Activated naive CD4-positive, alpha-beta T cell treated with anti-CD3 and anti-CD28 coated beads, Interleukin-2, amount 10 ng/mL, durations not matched to agents 7 days and 5 days (primary cell): ENCODE results near the gene TEF.
A peak's percentile ranks its signal among the peaks of the same experiment; 100 is the strongest.

Source experiments
- CTCF ChIA-PET: fragments of 350-600 bp; sonication (Branson Sonifier 250); formaldehyde crosslinking; loops from one replicate; lab custom pipeline; 2021; ENCODE audit warnings: antibody characterized with exemption; lab: Charles Lee
- DNase-seq: peaks from one replicate; pipeline ENCODE4 v3.0.0-alpha.2; 2020
- H3K27ac Mint-ChIP-seq: one replicate; pipeline ENCODE4 v1.8.0; 2021; ENCODE audit warnings: mild to moderate bottlenecking, moderate library complexity, mixed read lengths
- H3K27me3 Mint-ChIP-seq: one replicate; pipeline ENCODE4 v1.8.0; 2021; ENCODE audit warnings: mild to moderate bottlenecking, mixed read lengths
- H3K36me3 Mint-ChIP-seq: one replicate; pipeline ENCODE4 v1.8.0; 2021; ENCODE audit warnings: mixed read lengths
- H3K4me1 Mint-ChIP-seq: one replicate; pipeline ENCODE4 v1.8.0; 2021; ENCODE audit warnings: mixed read lengths
- H3K4me3 Mint-ChIP-seq: one replicate; pipeline ENCODE4 v1.8.0; 2021; ENCODE audit warnings: mild to moderate bottlenecking, moderate library complexity, mixed read lengths
- H3K9me3 Mint-ChIP-seq: one replicate; pipeline ENCODE4 v1.8.0; 2021; ENCODE audit warnings: mixed read lengths

Gene TEF

GRCh38 chr22:41448189-41448808, 66.6 kb downstream of the TEF start:
- Mint-ChIP-seq H3K4me1 (peaks cover 15% of the 10 kb centered on the region), H3K27ac (peak overlapping the region; percentile 91), H3K27me3 (no peaks in the 10 kb centered on the region), H3K4me3 (peak overlapping the region; percentile 82), H3K9me3 (no peaks in the 10 kb centered on the region), H3K36me3 (peaks cover 12% of the 10 kb centered on the region)
- peak; percentile 96 for DNase-seq
- CTCF ChIA-PET, result interaction anchor here (0.6 to 1.5 kb wide), 4 partner anchors 20 to 165 kb away, joined by 3 to 6 read pairs (median 4); partner anchors contain the start of genes ACO2 and PHF5A
